HG03159 (cell line): ENCODE measurements around the gene IL16.
"Not testable (repeated sequence)": the region's sequence is repeated elsewhere in the genome, so short reads cannot be mapped to it uniquely, and the experiment has no call there.

ENCODE experiments used
- ATAC-seq: cut with Tn5 transposase; IDR thresholded peaks from one replicate; pipeline ENCODE4 v1.9.1; 2021; ENCODE audit warnings: mild to moderate bottlenecking, moderate library complexity; ENCODE audit not compliant: unreplicated experiment

IL16 gene

GRCh38 chr15:81331600-81331999 is 134.9 kb downstream of the IL16 start:
- ATAC-seq: no peak

- no peak for ATAC-seq
These were observed 135.6 kb downstream of the IL16 start for GRCh38 chr15:81332326-81332725.

- no peak for ATAC-seq
These were observed 136.7 kb downstream of the IL16 start for GRCh38 chr15:81333363-81333762.

- no peak for ATAC-seq
These were observed 138.2 kb downstream of the IL16 start for GRCh38 chr15:81334768-81335435.

GRCh38 chr15:81335631-81336030 is 139.0 kb downstream of the IL16 start:
- ATAC-seq: no peak

- ATAC-seq: no peak
These were observed 139.9 kb downstream of the IL16 start for GRCh38 chr15:81336568-81336967.

GRCh38 chr15:81337241-81337640 is 140.6 kb downstream of the IL16 start:
- no peak for ATAC-seq

- no peak for ATAC-seq
These were observed 141.1 kb downstream of the IL16 start for GRCh38 chr15:81337713-81338157.

- no peak for ATAC-seq
These were observed 141.7 kb downstream of the IL16 start for GRCh38 chr15:81338170-81339007.

GRCh38 chr15:81339321-81339720 is 142.6 kb downstream of the IL16 start:
- ATAC-seq: no peak

GRCh38 chr15:81339851-81340250 is 143.2 kb downstream of the IL16 start:
- no peak for ATAC-seq

GRCh38 chr15:81341351-81341750 is 144.7 kb downstream of the IL16 start:
- no peak for ATAC-seq

- no peak for ATAC-seq
These were observed 146.7 kb downstream of the IL16 start for GRCh38 chr15:81343371-81343770.

- ATAC-seq: no peak
These were observed 149.9 kb downstream of the IL16 start for GRCh38 chr15:81346611-81347010.

- no peak for ATAC-seq
These were observed 151.2 kb downstream of the IL16 start for GRCh38 chr15:81347910-81348309.

GRCh38 chr15:81348691-81349090 is 152.0 kb downstream of the IL16 start:
- not testable (repeated sequence) for ATAC-seq

- no peak for ATAC-seq
These were observed 152.6 kb downstream of the IL16 start for GRCh38 chr15:81349271-81349670.

GRCh38 chr15:81351651-81352050 is 155.0 kb downstream of the IL16 start:
- ATAC-seq: no peak

GRCh38 chr15:81356252-81356651 is 159.6 kb downstream of the IL16 start:
- no peak for ATAC-seq

GRCh38 chr15:81357180-81357686 is 160.6 kb downstream of the IL16 start:
- ATAC-seq: no peak

- no peak for ATAC-seq
These were observed 161.6 kb downstream of the IL16 start for GRCh38 chr15:81358248-81358647.

GRCh38 chr15:81360491-81360890 is 163.8 kb downstream of the IL16 start:
- no peak for ATAC-seq
